Liver (tissue), 3 donors: ENCODE data around the gene GMDS.

Experiments used
- FOXA1 ChIP-seq: IDR thresholded peaks from 2 replicates; pipeline ENCODE4 v1.6.1; 2016; ENCODE audit warnings: antibody characterized with exemption
- GABPA ChIP-seq, 2 donors: IDR thresholded peaks in 1 of 2; conservative IDR thresholded peaks in 1 of 2; 2 replicates each; pipeline ENCODE4 v1.6.1; 2016; ENCODE audit warnings: antibody characterized with exemption in 2 of 2, mild to moderate bottlenecking in 1 of 2, moderate library complexity in 1 of 2
- HNF4A ChIP-seq, 2 donors: conservative IDR thresholded peaks; 2 replicates each; pipeline ENCODE4 v1.6.1; 2016; ENCODE audit warnings: antibody characterized with exemption in 2 of 2, mild to moderate bottlenecking in 2 of 2
- JUND ChIP-seq, 2 donors: IDR thresholded peaks; 2 replicates each; pipeline ENCODE4 v1.6.1; 2016; ENCODE audit warnings: antibody characterized with exemption in 2 of 2
- RAD21 ChIP-seq, 2 donors: IDR thresholded peaks; 2 replicates each; pipeline ENCODE4 v1.6.1; 2016; ENCODE audit warnings: antibody characterized with exemption in 2 of 2, mild to moderate bottlenecking in 2 of 2
- RXRA ChIP-seq, 2 donors: IDR thresholded peaks; 2 replicates each; pipeline ENCODE4 v1.6.1; 2017 to 2018; ENCODE audit warnings: antibody characterized with exemption in 2 of 2, mild to moderate bottlenecking in 1 of 2
- YY1 ChIP-seq: IDR thresholded peaks from 2 replicates; pipeline ENCODE4 v1.6.1; 2016; ENCODE audit warnings: antibody characterized with exemption, mild to moderate bottlenecking
- TF ChIP-seq, protein P1 (sequence below): fragments of 150-350 bp; IDR thresholded peaks from 2 replicates; pipeline ENCODE4 v1.5.1; 2017; ENCODE audit warnings: improper control_type of control experiment, low read depth, low read length; ENCODE audit not compliant: missing input control
- TF ChIP-seq, protein P2 (sequence below): IDR thresholded peaks from 2 replicates; pipeline ENCODE4 v1.6.1; 2016; ENCODE audit warnings: antibody characterized with exemption, mild to moderate bottlenecking
- donor health status: healthy.
- donor health status: healthy.

DNA sequence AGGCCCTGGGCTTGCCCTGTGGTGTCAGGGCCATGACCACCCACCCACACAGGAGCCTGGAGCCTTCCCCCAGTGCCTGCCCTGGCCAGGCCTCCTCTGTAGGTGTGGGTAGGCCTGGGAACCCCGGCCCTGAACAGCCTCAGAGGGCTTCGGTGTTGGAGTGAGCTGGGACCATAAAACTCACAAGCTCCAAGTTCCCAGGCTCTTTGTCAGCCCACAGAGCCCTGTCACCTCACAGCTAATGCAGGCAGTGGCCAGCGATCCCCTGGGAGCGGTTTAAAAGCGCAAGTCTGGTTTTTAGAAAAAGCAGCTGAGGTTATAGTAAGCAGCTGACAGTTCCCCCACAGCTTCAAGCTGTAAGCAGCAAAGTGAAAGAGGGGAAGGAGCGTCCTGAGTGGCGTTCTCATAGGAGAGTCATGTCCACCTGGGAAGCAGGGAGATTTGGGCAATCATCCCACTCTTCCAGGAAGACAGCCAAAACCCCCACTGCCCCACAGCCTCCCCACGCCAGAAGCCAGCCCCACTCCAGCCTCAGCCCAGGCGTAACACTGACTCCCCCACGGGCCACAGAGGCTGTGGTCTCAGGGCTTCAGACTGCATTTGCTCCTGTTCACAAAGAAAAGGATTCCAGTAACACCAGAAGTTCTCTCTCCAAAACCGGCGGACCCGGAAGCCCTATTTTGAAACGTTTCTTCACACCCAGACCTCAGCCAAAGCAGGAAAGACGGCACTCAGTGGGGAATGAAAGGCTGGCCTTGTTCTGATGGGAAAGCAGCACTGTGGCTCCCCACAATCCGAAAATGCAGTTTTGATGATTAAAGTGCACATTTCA, 670.0 kb downstream of the GMDS start:
- TF ChIP-seq RAD21 (IDR thresholded peaks at IDR 0.05) = no peak
- TF ChIP-seq, protein P1, sequence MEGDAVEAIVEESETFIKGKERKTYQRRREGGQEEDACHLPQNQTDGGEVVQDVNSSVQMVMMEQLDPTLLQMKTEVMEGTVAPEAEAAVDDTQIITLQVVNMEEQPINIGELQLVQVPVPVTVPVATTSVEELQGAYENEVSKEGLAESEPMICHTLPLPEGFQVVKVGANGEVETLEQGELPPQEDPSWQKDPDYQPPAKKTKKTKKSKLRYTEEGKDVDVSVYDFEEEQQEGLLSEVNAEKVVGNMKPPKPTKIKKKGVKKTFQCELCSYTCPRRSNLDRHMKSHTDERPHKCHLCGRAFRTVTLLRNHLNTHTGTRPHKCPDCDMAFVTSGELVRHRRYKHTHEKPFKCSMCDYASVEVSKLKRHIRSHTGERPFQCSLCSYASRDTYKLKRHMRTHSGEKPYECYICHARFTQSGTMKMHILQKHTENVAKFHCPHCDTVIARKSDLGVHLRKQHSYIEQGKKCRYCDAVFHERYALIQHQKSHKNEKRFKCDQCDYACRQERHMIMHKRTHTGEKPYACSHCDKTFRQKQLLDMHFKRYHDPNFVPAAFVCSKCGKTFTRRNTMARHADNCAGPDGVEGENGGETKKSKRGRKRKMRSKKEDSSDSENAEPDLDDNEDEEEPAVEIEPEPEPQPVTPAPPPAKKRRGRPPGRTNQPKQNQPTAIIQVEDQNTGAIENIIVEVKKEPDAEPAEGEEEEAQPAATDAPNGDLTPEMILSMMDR = no peak
- no peak for TF ChIP-seq GABPA (IDR thresholded peaks at IDR 0.05 in 1 of 2, conservative IDR thresholded peaks at IDR 0.05 in 1 of 2)
- TF ChIP-seq JUND (IDR thresholded peaks at IDR 0.05) = no peak
- TF ChIP-seq YY1 = no peak
- TF ChIP-seq, protein P2, sequence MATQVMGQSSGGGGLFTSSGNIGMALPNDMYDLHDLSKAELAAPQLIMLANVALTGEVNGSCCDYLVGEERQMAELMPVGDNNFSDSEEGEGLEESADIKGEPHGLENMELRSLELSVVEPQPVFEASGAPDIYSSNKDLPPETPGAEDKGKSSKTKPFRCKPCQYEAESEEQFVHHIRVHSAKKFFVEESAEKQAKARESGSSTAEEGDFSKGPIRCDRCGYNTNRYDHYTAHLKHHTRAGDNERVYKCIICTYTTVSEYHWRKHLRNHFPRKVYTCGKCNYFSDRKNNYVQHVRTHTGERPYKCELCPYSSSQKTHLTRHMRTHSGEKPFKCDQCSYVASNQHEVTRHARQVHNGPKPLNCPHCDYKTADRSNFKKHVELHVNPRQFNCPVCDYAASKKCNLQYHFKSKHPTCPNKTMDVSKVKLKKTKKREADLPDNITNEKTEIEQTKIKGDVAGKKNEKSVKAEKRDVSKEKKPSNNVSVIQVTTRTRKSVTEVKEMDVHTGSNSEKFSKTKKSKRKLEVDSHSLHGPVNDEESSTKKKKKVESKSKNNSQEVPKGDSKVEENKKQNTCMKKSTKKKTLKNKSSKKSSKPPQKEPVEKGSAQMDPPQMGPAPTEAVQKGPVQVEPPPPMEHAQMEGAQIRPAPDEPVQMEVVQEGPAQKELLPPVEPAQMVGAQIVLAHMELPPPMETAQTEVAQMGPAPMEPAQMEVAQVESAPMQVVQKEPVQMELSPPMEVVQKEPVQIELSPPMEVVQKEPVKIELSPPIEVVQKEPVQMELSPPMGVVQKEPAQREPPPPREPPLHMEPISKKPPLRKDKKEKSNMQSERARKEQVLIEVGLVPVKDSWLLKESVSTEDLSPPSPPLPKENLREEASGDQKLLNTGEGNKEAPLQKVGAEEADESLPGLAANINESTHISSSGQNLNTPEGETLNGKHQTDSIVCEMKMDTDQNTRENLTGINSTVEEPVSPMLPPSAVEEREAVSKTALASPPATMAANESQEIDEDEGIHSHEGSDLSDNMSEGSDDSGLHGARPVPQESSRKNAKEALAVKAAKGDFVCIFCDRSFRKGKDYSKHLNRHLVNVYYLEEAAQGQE = no peak
- TF ChIP-seq HNF4A (conservative IDR thresholded peaks at IDR 0.05) = no peak
- no peak for TF ChIP-seq FOXA1
- no peak for TF ChIP-seq RXRA (IDR thresholded peaks at IDR 0.05)
